H9 (cell line): ENCODE measurements around the gene CLMN. TPM values are rescaled to one million over a fixed set of nuclear protein-coding genes. Genes with fewer than 3 reads are reported as not detected.

Experiments used
- DNase-seq: peaks from one replicate; pipeline ENCODE4 v3.0.0-alpha.2; 2017
- H2AFZ ChIP-seq: one replicate; pipeline ENCODE4 v1.6.1; 2013; ENCODE audit warnings: mild to moderate bottlenecking, low read length, control low read depth, moderate library complexity
- H2AK5ac ChIP-seq: 2 replicates; pipeline ENCODE4 v1.6.1; 2013; ENCODE audit warnings: low read length, control low read depth, mixed read lengths; ENCODE audit not compliant: insufficient read length
- H2BK120ac ChIP-seq: one replicate; pipeline ENCODE4 v1.6.1; 2013; ENCODE audit warnings: low read depth, mild to moderate bottlenecking, low read length, control low read depth, inconsistent platforms; ENCODE audit not compliant: poor library complexity, severe bottlenecking
- H2BK12ac ChIP-seq: 2 replicates; pipeline ENCODE4 v1.6.1; 2013; ENCODE audit warnings: low read length, control low read depth, mixed read lengths, low read depth; ENCODE audit not compliant: insufficient read length
- H2BK15ac ChIP-seq: 2 replicates; pipeline ENCODE4 v1.6.1; 2013; ENCODE audit warnings: low read depth, low read length, control low read depth
- H2BK20ac ChIP-seq: one replicate; pipeline ENCODE4 v1.6.1; 2013; ENCODE audit warnings: low read depth, mild to moderate bottlenecking, low read length, control low read depth, inconsistent platforms; ENCODE audit not compliant: poor library complexity, severe bottlenecking
- H2BK5ac ChIP-seq: 2 replicates; pipeline ENCODE4 v1.6.1; 2013; ENCODE audit warnings: low read length, control low read depth, mixed read lengths; ENCODE audit not compliant: insufficient read length
- H3K14ac ChIP-seq: 2 replicates; pipeline ENCODE4 v1.6.1; 2013; ENCODE audit warnings: low read length, control low read depth; ENCODE audit not compliant: insufficient read depth
- H3K18ac ChIP-seq: 2 replicates; pipeline ENCODE4 v1.6.1; 2013; ENCODE audit warnings: low read depth, mild to moderate bottlenecking, mixed read lengths, low read length, control low read depth; ENCODE audit not compliant: insufficient read length
- H3K23ac ChIP-seq: 2 replicates; pipeline ENCODE4 v1.6.1; 2013; ENCODE audit warnings: low read length, control low read depth, mixed read lengths, low read depth; ENCODE audit not compliant: insufficient read length
- H3K23me2 ChIP-seq: 2 replicates; pipeline ENCODE4 v1.6.1; 2013; ENCODE audit warnings: low read depth, mild to moderate bottlenecking, mixed read lengths, low read length, control low read depth; ENCODE audit not compliant: insufficient read length, poor library complexity, severe bottlenecking
- H3K27ac ChIP-seq: 2 replicates; pipeline ENCODE4 v1.5.1; 2013; ENCODE audit warnings: low read length, control low read depth, mixed read lengths, low read depth; ENCODE audit not compliant: insufficient read length
- H3K27me3 ChIP-seq: 2 replicates; pipeline ENCODE4 v1.6.1; 2013; ENCODE audit warnings: low read length, control low read depth, inconsistent platforms; ENCODE audit not compliant: insufficient read depth
- H3K4ac ChIP-seq: 2 replicates; pipeline ENCODE4 v1.6.1; 2013; ENCODE audit warnings: low read depth, mild to moderate bottlenecking, control low read depth, inconsistent platforms, low read length, moderate library complexity
- H3K4me1 ChIP-seq: 2 replicates; pipeline ENCODE4 v1.6.1; 2013; ENCODE audit warnings: low read length, control low read depth, inconsistent platforms; ENCODE audit not compliant: insufficient read depth
- H3K4me2 ChIP-seq: 2 replicates; pipeline ENCODE4 v1.6.1; 2013; ENCODE audit warnings: low read length, control low read depth, mixed read lengths; ENCODE audit not compliant: insufficient read length, insufficient read depth
- H3K56ac ChIP-seq: 2 replicates; pipeline ENCODE4 v1.6.1; 2013; ENCODE audit warnings: low read depth, mild to moderate bottlenecking, mixed read lengths, low read length, control low read depth; ENCODE audit not compliant: insufficient read length
- H3K79me1 ChIP-seq: 2 replicates; pipeline ENCODE4 v1.6.1; 2013; ENCODE audit warnings: low read depth, mild to moderate bottlenecking, moderate library complexity, low read length, control low read depth, inconsistent platforms; ENCODE audit not compliant: insufficient read depth, poor library complexity, severe bottlenecking
- H3K79me2 ChIP-seq: 2 replicates; pipeline ENCODE4 v1.6.1; 2013; ENCODE audit warnings: low read length, control low read depth, inconsistent platforms; ENCODE audit not compliant: insufficient read depth
- H3K9ac ChIP-seq: 2 replicates; pipeline ENCODE4 v1.6.1; 2013; ENCODE audit warnings: low read length, control low read depth, mixed read lengths; ENCODE audit not compliant: insufficient read length; ENCODE audit errors: extremely low read depth
- H3K9me3 ChIP-seq: one replicate; pipeline ENCODE4 v1.6.1; 2013; ENCODE audit warnings: low read depth, low read length, inconsistent platforms; ENCODE audit not compliant: control insufficient read depth
- H3T11ph ChIP-seq: one replicate; pipeline ENCODE4 v1.6.1; 2013; ENCODE audit warnings: mild to moderate bottlenecking, low read length, control low read depth, inconsistent platforms
- H4K20me1 ChIP-seq: one replicate; pipeline ENCODE4 v1.6.1; 2013; ENCODE audit not compliant: control insufficient read depth, insufficient read length, insufficient read depth
- H4K5ac ChIP-seq: 2 replicates; pipeline ENCODE4 v1.6.1; 2013; ENCODE audit warnings: low read depth, mild to moderate bottlenecking, mixed read lengths, low read length, control low read depth; ENCODE audit not compliant: insufficient read length
- H4K8ac ChIP-seq: replicated peaks from 2 replicates; pipeline ENCODE4 v1.6.1; 2013; ENCODE audit warnings: low read length, control low read depth, mixed read lengths, low read depth; ENCODE audit not compliant: insufficient read length
- H4K91ac ChIP-seq: 2 replicates; pipeline ENCODE4 v1.6.1; 2013; ENCODE audit warnings: low read depth, mild to moderate bottlenecking, moderate library complexity, mixed read lengths, low read length, control low read depth; ENCODE audit not compliant: insufficient read length
- H3K27ac Mint-ChIP-seq, 3 experiments: 2 replicates in 2 of 3; 3 replicates in 1 of 3; pipeline ENCODE4 v1.8.0; 2020 to 2021; ENCODE audit warnings: mixed read lengths in 3 of 3, mild to moderate bottlenecking in 1 of 3, moderate library complexity in 1 of 3
- H3K27me3 Mint-ChIP-seq: 2 replicates; pipeline ENCODE4 v1.8.0; 2021; ENCODE audit warnings: low read depth, mild to moderate bottlenecking, moderate library complexity, mixed read lengths
- H3K36me3 Mint-ChIP-seq, 3 experiments: 2 replicates in 2 of 3; 3 replicates in 1 of 3; pipeline ENCODE4 v1.8.0; 2020 to 2021; ENCODE audit warnings: low read depth in 3 of 3, mixed read lengths in 3 of 3; ENCODE audit not compliant: insufficient read depth in 1 of 3
- H3K4me1 Mint-ChIP-seq, 2 experiments: 2 replicates each; pipeline ENCODE4 v1.8.0; 2020; ENCODE audit warnings: mixed read lengths in 2 of 2
- H3K4me3 Mint-ChIP-seq, 2 experiments: 2 replicates in 1 of 2; 3 replicates in 1 of 2; pipeline ENCODE4 v1.8.0; 2020 to 2021; ENCODE audit warnings: mild to moderate bottlenecking in 2 of 2, mixed read lengths in 2 of 2, moderate library complexity in 1 of 2
- H3K9me3 Mint-ChIP-seq, 2 experiments: 2 replicates in 1 of 2; 3 replicates in 1 of 2; pipeline ENCODE4 v1.8.0; 2020; ENCODE audit warnings: mild to moderate bottlenecking in 2 of 2, mixed read lengths in 2 of 2, moderate library complexity in 1 of 2
- CTCF ChIP-seq: fragments of 200-600 bp; sonication (generic); conservative IDR thresholded peaks from 3 replicates; pipeline ENCODE4 v1.8.0; 2021; ENCODE audit warnings: antibody characterized with exemption, mild to moderate bottlenecking
- WGBS: extraction: QIAGEN DNeasy Blood & Tissue Kit; methylation state at CpG from one replicate; pipeline ENCODE4 v1.1.7; 2013; ENCODE audit warnings: missing lambda C conversion rate, low lambda C conversion rate, mixed read lengths; ENCODE audit not compliant: insufficient read length; ENCODE audit errors: extremely low coverage; 5-methylcytosine and 5-hydroxymethylcytosine counted together
- total RNA-seq: library from RNA; stranded (reverse); gene quantifications from 2 replicates; pipeline ENCODE4 v1.2.1, GENCODE V29; 2021

The CLMN gene
- total RNA-seq, 1 experiment from 2014 or later: 7.6 TPM

GRCh38 chr14:95183532-95184412 lies 135.9 kb downstream of the CLMN start:
- Histone ChIP-seq H3K4ac (no peak overlapping the region), H3K23me2 (no peaks in the 10 kb centered on the region), H3K9ac (no peak overlapping the region), H4K5ac (no peak overlapping the region), H3K23ac (no peak overlapping the region), H3K18ac (no peak overlapping the region), H3K27me3 (no peaks in the 10 kb centered on the region), H2BK5ac (no peak overlapping the region), H3T11ph (no peak overlapping the region), H3K56ac (no peak overlapping the region), H3K4me2 (no peak overlapping the region), H2AFZ (no peak overlapping the region), H3K4me1 (no peaks in the 10 kb centered on the region; the same call in 1 of the 2 replicates), H2BK120ac (no peak overlapping the region), H4K8ac (no peak overlapping the region), H4K91ac (no peak overlapping the region), H2BK12ac (no peak overlapping the region), H2BK20ac (no peak overlapping the region), H3K9me3 (no peaks in the 10 kb centered on the region), H3K27ac (no peak overlapping the region), H3K14ac (no peak overlapping the region), H4K20me1 (no peaks in the 10 kb centered on the region), H2AK5ac (no peak overlapping the region), H3K79me2 (no peaks in the 10 kb centered on the region), H3K79me1 (no peaks in the 10 kb centered on the region), H2BK15ac (no peak overlapping the region)
- WGBS: no CpG with 5 or more reads among the region's 6 CpGs
- Mint-ChIP-seq H3K36me3 (peaks cover 4 to 16% (median 4%) of the 10 kb centered on the region in 3 experiments; a peak in 5 of 7 replicates), H3K27me3 (peaks cover 4% of the 10 kb centered on the region), H3K9me3 (peaks cover 8 to 15% of the 10 kb centered on the region in 2 experiments; a peak in 4 of 5 replicates), H3K4me1 (peaks cover 16 to 17% of the 10 kb centered on the region in 2 experiments), H3K27ac (no peak overlapping the region; a peak in 1 of 7 replicates), H3K4me3 (no peak overlapping the region)
- DNase-seq: no peak
- TF ChIP-seq CTCF: no peak
